NOMO-1 treated with DMSO at 0.1 percent for 48 hours (cell line): Measurements from ENCODE around the gene ISL1.

ENCODE experiments used
- DNase-seq: peaks from one replicate; lab custom pipeline; 2025; ENCODE audit not compliant: unreplicated experiment; lab: John Stamatoyannopoulos, UW

Gene ISL1

DNA sequence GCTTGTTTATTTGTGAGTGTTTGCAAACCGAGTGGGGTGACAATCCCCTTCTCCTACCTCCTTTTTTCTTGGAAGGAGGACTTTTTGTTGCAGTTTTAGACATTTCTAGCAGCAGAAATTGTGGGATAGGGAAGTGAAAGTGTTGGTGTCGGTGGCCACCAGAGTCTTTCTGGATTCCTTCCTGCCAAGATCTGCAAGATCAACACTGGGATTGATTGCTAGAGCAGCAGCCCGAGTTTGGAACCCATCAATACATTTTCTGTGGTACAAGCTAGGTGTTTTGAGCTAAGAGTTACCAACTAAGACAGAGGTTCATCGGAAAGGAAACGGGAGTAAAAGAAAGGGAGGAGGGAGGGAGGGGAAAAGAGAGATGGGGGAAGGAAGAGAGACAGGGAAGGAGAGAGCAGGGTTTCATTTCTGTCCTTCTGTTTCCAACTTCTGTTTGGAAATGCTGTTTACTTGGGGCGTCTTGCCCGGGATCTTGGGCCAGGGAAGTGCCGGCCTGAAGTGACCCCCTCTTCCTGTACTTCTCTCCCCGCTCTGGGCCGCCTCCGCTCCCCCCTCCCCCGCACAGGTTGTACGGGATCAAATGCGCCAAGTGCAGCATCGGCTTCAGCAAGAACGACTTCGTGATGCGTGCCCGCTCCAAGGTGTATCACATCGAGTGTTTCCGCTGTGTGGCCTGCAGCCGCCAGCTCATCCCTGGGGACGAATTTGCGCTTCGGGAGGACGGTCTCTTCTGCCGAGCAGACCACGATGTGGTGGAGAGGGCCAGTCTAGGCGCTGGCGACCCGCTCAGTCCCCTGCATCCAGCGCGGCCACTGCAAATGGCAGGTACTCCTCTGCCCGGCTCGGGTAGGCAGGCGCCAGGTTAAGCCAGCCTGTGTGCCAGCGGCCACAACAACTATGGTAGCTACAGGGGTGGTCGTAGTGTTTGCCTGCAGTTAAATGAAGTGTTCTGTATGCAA lies 4.0 kb downstream of the ISL1 start:
- DNase-seq, result no peak

GRCh38 chr5:51387884-51388275 lies 4.6 kb downstream of the ISL1 start:
- no peak for DNase-seq

DNA sequence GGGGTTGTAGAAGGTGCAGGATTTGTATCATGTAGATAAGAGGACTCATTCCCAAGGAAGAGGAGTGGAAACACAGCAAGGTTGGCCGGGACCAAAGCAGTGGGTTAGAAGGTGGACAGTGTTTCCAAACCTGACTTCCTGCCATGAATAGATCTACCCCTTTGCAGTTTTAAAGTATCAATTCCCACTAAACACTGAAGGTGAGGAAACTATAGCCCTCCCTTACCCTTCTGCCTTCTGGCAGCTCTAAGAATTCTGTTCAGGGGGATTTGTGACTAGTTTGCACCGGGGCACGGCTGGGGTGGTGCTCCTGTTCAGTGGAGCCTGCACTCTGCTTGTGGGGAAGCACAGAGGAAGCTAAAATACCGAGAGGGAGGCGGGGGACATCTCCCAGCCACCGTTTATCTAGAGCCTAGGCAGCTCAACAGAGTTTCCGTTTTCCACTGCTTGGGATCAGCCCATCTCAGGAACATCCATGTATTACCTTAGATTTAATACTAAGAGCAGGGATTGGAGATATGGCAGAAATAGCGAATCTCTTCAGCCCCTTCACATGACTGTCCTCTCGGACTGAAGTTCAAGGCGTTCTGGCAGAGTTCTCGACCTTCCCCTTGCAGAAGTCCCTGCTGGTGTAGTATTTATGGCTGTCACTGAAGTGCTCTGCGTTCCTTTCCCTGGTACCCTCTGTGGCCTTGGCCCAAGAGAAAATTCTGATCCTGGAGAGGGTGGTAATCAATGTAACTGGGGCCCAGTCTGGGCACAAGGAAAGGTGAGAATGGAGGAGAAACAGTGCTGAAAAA lies 5.4 kb downstream of the ISL1 start:
- no peak for DNase-seq

GRCh38 chr5:51389288-51389576 lies 6.0 kb downstream of the ISL1 start:
- DNase-seq, result no peak

DNA sequence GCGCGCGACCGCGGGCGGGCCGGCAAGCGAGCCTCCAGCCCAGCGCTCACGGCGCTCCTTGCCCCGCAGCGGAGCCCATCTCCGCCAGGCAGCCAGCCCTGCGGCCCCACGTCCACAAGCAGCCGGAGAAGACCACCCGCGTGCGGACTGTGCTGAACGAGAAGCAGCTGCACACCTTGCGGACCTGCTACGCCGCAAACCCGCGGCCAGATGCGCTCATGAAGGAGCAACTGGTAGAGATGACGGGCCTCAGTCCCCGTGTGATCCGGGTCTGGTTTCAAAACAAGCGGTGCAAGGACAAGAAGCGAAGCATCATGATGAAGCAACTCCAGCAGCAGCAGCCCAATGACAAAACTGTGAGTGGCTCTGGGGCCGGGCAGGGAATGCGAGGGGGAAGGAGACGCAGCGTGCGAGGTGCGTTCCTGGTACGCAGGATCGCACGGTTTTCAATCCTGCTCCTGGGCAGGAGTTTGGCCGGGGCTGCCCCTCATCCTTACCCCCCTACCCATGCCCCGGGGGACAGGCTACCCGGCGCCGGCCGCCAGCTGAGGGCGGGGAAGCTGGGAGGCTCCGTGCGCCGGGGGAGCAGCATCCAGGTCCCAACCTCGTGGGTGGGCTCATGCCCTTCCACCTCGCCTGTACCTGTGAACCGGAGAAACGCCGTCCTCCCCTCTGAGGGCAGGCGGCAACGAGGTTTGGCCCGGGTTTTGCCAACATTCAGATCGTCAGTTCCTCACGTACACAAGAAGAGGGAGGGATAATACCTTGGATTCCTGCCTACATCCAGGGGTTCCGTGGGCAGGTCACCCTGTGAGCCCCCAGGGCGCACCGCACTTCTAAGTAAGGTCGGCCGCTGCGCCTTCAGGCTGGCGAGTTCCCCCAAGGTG lies 6.6 kb downstream of the ISL1 start:
- no peak for DNase-seq

- DNase-seq, result no peak
Measured at GRCh38 chr5:51391175-51391574, 7.9 kb downstream of the ISL1 start.

GRCh38 chr5:51392689-51393199 lies 9.5 kb downstream of the ISL1 start:
- DNase-seq, result no peak

DNA sequence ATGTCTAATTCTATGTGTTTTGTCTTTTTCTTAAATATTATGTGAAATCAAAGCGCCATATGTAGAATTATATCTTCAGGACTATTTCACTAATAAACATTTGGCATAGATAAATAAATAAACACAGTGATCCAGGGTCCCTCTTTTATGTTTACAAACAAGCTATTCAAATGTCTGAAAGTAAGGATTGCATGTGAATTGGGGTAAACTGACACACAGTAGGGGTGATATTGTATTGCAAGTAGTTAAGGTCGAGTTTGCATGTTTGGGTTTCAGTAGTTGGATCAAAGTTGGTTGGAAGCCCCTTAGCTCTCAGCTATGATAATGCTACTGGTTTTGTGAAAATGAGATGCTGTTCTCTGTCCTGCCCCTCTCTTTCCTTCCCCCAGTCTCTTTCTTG lies 11.4 kb downstream of the ISL1 start:
- DNase-seq, result no peak

DNA sequence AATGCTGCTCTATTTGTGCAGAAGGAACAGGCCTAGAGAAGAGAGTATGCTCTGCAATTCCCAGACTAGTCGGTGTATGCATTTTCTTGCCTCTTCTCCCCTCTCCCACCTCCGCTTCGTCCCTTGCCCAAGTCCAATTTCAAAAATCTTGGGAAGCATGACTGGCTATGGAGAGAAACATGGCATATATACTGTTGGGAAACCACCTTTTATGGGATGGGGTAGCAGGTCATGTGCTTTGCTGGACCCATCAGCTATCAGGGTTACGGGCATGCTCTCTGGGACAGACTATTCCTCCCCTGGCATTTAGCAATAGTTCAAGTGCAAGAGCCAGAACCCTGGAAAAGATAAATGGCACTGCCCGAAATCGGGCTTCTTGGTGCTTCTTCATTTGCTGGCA lies 12.0 kb downstream of the ISL1 start:
- no peak for DNase-seq

GRCh38 chr5:51395666-51396356 lies 12.6 kb downstream of the ISL1 start:
- DNase-seq, result no peak

DNA sequence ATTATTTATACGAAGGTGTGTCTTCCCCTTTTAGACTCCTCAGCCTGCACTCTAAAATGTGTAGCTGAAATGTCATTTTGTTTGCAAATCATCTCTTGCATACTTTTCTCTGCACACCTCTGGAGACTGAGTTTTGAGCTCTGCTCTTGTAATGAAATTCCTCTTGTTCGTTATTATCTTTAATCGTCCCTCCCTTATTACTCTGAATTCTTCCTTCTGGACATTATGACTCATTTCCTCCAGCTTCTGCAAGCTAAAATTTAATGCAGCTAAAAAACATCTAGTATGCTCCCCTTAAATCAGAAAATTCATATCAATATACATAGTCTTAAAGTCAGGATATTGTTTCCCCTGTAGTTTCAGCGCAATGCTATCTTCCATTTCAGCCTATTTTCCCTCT lies 13.5 kb downstream of the ISL1 start:
- DNase-seq, result no peak

DNA sequence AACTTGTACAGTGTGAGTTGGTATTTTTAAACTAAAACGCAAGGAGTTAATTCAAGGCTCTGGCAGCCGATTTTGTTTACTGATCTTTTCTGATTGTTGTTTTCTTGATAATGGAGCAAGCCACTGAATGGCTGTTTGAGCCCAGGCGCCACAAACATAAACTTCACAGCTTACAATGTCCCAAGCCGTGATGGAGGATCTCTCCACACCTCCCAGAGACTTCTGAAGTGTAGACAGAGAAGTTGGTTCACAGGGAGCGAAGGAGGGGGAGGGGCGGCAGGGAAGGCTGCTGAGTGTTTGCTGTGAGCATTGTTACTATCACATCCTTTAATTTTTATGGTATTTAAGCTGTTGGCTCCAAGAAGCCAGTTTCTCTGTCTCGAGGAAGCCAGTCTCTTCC lies 14.7 kb downstream of the ISL1 start:
- DNase-seq, result no peak

- DNase-seq, result no peak
Measured at GRCh38 chr5:51398875-51399642, 15.8 kb downstream of the ISL1 start.

- no peak for DNase-seq
Measured at GRCh38 chr5:51399643-51400006, 16.4 kb downstream of the ISL1 start.

DNA sequence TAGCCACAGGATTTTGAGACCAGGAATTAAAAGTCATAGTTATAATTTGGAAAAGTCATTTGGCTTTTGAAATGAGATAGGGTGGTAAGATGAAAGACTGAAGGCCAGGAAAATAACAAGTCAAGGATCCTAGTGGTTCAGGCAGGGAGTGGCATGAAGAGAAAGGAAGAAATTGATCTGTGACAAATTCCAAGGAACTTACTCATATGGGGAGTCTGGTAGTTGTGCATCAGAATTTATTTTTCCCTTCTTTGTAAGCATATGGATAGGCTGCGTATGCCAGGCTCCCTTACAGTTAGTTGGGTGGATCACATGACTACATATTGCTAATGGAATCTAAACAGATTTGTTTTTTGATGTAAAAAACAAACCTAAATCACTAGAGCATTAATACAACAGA lies 21.0 kb downstream of the ISL1 start:
- no peak for DNase-seq

DNA sequence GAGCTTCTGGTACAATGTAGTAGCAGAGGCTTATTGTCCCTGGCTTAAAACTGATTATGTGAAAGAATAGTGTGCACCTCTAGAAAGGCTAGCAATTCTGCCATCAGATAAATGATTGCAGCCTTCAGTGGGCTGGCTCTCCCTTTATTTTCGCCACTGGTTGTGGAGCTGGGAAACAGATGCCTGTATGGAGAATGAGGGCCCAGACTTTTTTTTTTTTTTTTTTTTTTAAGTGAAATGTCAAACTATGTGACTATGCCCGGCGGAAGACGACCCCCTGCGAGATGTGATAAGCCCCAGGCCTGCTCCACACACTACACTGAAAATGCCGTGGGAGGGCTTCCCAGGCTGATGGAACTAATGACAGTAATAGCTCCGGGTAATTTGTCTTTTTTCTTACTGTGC lies 28.7 kb downstream of the ISL1 start:
- DNase-seq, result no peak

DNA sequence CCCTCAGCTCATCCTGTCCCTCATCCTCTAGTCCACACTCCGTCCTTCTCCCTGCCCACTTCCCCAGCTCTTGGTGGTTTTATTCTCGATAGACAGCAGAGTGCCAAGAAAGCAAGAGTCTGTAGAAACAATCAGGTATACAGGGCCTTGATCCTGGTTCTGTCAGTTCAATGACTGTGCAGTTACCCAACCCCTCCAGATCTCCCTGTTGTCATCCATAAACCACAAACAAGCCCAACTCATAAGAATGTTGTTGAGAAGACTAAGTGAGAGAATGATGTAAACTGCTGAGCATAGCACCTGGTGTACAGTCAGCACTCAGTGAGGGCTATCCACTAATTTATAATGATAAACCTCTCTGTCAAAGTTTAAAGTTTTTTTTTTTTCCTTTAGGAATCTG lies 31.3 kb downstream of the ISL1 start:
- no peak for DNase-seq

DNA sequence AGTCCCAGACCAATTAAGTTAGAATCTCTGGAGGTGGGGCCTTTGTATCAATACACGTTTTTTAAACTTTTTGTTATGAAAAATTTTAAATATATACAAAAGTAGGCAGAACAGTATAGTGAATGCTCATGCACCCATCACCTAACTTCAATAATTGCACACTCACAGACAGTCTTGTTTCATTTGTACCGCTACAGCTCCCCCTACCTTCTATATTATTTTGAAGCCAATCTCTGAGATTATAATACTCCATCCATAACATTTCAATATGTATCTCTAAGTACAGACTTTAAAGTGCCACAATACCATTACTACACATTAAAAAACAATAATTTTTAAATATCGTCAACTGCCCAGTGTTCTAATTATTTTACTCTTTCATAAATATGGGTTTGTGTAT lies 32.9 kb downstream of the ISL1 start:
- DNase-seq, result no peak

- no peak for DNase-seq
Measured at GRCh38 chr5:51433052-51433710, 49.9 kb downstream of the ISL1 start.
